H1 (cell line): ENCODE results near the gene EVA1B. TPM values are rescaled to one million over a fixed set of nuclear protein-coding genes. Genes with fewer than 3 reads are reported as not detected.

ENCODE experiments used
- BACH1 ChIP-seq: IDR thresholded peaks from 2 replicates; pipeline ENCODE4 v1.6.1; 2012; ENCODE audit warnings: low read length, improper control_type of control experiment
- BRCA1 ChIP-seq: IDR thresholded peaks from 2 replicates; pipeline ENCODE4 v1.6.1; 2012; ENCODE audit warnings: low read depth, low read length, improper control_type of control experiment
- GABPA ChIP-seq: IDR thresholded peaks from 2 replicates; pipeline ENCODE4 v1.6.1; 2011; ENCODE audit warnings: mild to moderate bottlenecking, low read length, moderate library complexity, borderline replicate concordance; ENCODE audit not compliant: insufficient read depth
- RXRA ChIP-seq: IDR thresholded peaks from 2 replicates; pipeline ENCODE4 v1.6.1; 2011; ENCODE audit warnings: low read depth, mild to moderate bottlenecking, low read length, moderate library complexity; ENCODE audit not compliant: insufficient read depth
- polyA plus RNA-seq, 7 experiments: library from polyadenylated mRNA; depleted of rRNA in 3 of 7; stranded (reverse) in 5 of 7; unstranded in 2 of 7; fragments of >200 nt in 5 of 7; fragments of 200-250 nt in 2 of 7; gene quantifications; 1 replicate in 5 of 7; 2 replicates in 1 of 7; 4 replicates in 1 of 7; pipeline versions ENCODE4 v1.2.1 to v1.2.3, GENCODE V29; 2011 to 2013; ENCODE audit warnings: missing spikeins in 2 of 7, mixed read lengths in 2 of 7
- total RNA-seq: library from RNA; stranded (reverse); fragmentation: NEBNext Ultra II Directional; extraction: Animal tissue kit (Norgen Biotek cat#: 25700); gene quantifications from 2 replicates; pipeline ENCODE4 v1.2.1, GENCODE V29; 2021

Gene EVA1B
- total and polyA plus RNA-seq, 2 of the 8 experiments (the other 6 are each of a cell fraction or from before 2014, with no cell fraction given) = 10.0 to 19.9 TPM

GRCh38 chr1:36320291-36320761, 3.1 kb downstream of the EVA1B start (continued):
- TF ChIP-seq RXRA = no peak
- no peak for TF ChIP-seq BACH1
- TF ChIP-seq BRCA1 = no peak
- no peak for TF ChIP-seq GABPA
